Skeletal muscle tissue (tissue), 4 donors: Measurements from ENCODE around the gene PRAC1. TPM values are rescaled to one million over a fixed set of nuclear protein-coding genes. Genes with fewer than 3 reads are reported as not detected.

Source experiments
- H3K27ac ChIP-seq: one replicate; pipeline ENCODE4 v1.7.0; 2013; ENCODE audit warnings: mild to moderate bottlenecking, low read depth, low read length, inconsistent platforms
- H3K27me3 ChIP-seq, 3 donors: one replicate each; pipeline ENCODE4 v1.7.0; 2013; ENCODE audit warnings: low read length in 3 of 3; ENCODE audit not compliant: control insufficient read depth in 3 of 3, insufficient read depth in 3 of 3
- H3K36me3 ChIP-seq, 3 donors: one replicate each; pipeline ENCODE4 v1.7.0; 2013; ENCODE audit warnings: low read length in 3 of 3; ENCODE audit not compliant: control insufficient read depth in 3 of 3, insufficient read depth in 3 of 3
- H3K4me1 ChIP-seq, 3 donors: one replicate each; pipeline ENCODE4 v1.7.0; 2013; ENCODE audit warnings: low read length in 3 of 3, mild to moderate bottlenecking in 3 of 3; ENCODE audit not compliant: control insufficient read depth in 3 of 3, insufficient read depth in 3 of 3
- H3K4me3 ChIP-seq, 3 donors: one replicate each; pipeline ENCODE4 v1.7.0; 2013; ENCODE audit warnings: low read length in 3 of 3
- H3K9ac ChIP-seq, 3 donors: one replicate each; pipeline ENCODE4 v1.7.0; 2013; ENCODE audit warnings: low read length in 3 of 3, mild to moderate bottlenecking in 3 of 3, moderate library complexity in 2 of 3, low read depth in 1 of 3
- H3K9me3 ChIP-seq, 3 donors: one replicate each; pipeline ENCODE4 v1.7.0; 2013; ENCODE audit warnings: low read length in 3 of 3; ENCODE audit not compliant: control insufficient read depth in 3 of 3
- total RNA-seq: library from RNA; depleted of rRNA; stranded (reverse); fragments of >200 nt; gene quantifications from one replicate; pipeline ENCODE4 v1.2.3, GENCODE V29; 2014
- donor health status: Osteomylitis.

The PRAC1 gene
- total RNA-seq: not detected

DNA sequence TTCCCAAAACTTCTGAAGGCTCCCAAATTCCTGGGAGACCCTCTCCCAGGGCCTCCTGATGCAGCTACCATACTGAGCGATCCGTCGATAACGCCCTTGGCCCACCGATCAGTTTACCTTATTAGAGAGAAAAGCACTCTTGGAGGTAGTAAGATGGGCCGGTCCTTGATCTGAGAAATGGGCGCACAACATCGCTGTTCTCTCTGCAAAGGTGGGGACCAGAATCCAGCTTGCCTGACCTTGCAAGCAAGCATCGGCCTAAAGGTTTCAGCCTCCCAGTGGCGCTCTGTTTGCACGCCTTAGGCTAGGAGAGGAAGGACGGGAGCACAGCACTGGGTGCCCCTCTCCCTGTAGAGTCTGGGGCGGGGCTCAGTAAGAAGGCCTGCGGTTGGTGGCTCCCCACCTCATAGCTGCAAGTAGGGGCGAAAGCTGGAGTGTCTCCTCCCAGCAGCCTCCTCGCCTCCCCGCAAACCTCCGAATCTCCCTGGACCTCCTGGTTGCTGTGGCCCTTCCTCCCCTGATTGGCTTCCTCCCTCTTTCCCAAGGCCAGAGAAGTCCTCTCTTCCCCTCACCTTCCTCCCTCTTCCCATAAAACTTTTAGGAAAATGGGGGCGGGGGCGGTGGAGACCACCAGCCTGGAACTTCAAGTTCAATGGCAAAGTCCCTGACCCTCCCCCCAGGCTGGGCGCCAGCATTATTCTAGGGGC is at the start of gene PRAC1:
Gene PRAC1, minus strand, starts transcription at position 318 of the 707 bp plus-strand sequence. Its CDS starts 126 bp downstream, at position 192.
- Histone ChIP-seq H3K9me3 (no peaks in the 10 kb centered on the region), H3K4me3 (no peak within 1 kb of the TSS), H3K4me1 (peaks cover 10 to 33% (median 19%) of the 10 kb centered on the region in 3 donors), H3K27me3 (peaks cover 96 to 98% (median 97%) of the 10 kb centered on the region in 3 donors), H3K36me3 (no peaks in the 10 kb centered on the region), H3K27ac (no peak within 1 kb of the TSS), H3K9ac (no peak within 1 kb of the TSS)

DNA sequence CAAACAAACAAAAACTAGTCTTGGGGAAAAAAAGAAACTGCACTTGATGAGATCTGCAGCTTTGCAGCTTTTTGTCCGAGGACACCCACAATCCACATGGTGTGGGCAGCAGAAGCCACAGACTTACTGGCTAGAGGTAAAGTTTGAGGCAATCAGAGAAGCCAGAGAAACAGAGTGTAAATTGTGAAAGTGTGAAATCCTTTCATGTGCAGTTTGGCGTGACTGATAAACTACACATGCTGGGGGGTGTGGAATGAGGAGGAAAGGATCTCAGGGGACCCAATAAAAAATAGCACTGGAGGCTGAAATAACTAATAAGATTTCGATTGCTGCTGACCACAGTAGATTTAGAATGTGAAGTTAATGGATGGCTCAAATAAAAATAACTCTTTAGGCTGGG is 48.6 kb upstream of the PRAC1 start:
- no peaks in the 10 kb centered on the region for H3K4me1 ChIP-seq
- no peak overlapping the region for H3K4me3 ChIP-seq
- H3K36me3 ChIP-seq: no peaks in the 10 kb centered on the region
- no peak overlapping the region for H3K9ac ChIP-seq
- no peaks in the 10 kb centered on the region for H3K9me3 ChIP-seq
- H3K27me3 ChIP-seq: peaks cover 8 to 22% (median 15%) of the 10 kb centered on the region in 3 donors
- no peak overlapping the region for H3K27ac ChIP-seq

DNA sequence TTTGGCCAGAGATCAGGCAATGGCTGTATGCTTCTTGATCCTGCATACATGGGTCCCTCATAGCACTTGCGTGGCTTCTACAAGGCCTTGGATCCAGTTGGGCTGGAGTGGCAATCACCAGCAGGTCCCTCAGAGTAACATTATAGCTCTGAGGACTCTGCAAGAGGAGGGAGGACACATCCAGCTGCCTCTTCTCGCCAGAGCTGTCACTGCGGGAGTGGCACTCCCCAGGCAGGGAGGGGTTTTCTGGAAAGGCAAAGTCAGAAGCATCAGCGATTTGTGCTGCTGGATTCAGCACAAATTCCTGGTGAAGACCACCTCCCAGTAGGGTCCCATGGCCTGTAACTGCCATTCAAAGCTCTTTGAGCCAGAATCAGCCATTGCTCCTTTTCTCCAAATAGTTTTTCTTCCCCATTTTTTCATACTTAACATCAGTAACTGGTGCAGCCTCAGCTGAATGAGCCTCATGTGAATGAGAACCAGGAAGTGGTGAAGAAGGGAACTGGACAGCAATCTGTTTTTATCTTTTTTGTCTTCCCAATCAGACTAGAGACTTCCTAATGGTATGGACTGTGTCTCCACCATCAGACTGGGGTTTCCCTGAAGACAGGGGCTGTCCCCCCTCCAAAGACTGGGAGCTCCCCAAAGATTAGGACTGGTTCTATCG is 46.8 kb upstream of the PRAC1 start:
- H3K9me3 ChIP-seq: no peaks in the 10 kb centered on the region
- no peaks in the 10 kb centered on the region for H3K36me3 ChIP-seq
- no peak overlapping the region for H3K27ac ChIP-seq
- peaks cover 8 to 30% (median 22%) of the 10 kb centered on the region in 3 donors for H3K27me3 ChIP-seq
- no peak overlapping the region for H3K4me3 ChIP-seq
- H3K9ac ChIP-seq: no peak overlapping the region
- no peaks in the 10 kb centered on the region for H3K4me1 ChIP-seq

DNA sequence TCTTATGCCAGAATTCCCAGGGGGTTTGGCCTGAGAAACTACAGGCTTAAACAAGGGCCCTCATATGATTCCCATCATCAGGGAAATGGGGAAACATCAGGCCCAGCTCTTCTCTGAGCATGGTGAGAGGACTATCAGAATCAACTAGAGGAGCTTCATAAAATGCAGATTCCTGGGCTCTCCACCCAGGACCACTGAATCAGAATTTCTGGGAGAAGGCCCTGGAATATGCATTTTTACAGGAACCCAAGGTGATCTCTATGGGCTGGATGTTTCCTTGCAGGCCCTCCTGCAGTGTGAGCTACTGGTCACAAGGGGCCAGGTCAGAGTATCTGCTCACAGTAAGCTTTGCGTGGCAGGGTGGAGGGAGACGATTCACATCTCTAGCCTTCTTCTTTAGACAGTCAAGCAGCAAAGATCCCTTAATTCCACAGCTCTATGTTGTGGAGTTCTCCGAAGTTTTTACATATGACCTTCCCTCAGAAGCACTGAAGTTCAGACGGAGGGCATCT is 45.0 kb upstream of the PRAC1 start:
- Histone ChIP-seq H3K4me3 (no peak overlapping the region), H3K27ac (no peak overlapping the region), H3K27me3 (peaks cover 15 to 46% (median 32%) of the 10 kb centered on the region in 3 donors), H3K36me3 (no peaks in the 10 kb centered on the region), H3K9ac (no peak overlapping the region), H3K9me3 (no peaks in the 10 kb centered on the region), H3K4me1 (no peaks in the 10 kb centered on the region)

DNA sequence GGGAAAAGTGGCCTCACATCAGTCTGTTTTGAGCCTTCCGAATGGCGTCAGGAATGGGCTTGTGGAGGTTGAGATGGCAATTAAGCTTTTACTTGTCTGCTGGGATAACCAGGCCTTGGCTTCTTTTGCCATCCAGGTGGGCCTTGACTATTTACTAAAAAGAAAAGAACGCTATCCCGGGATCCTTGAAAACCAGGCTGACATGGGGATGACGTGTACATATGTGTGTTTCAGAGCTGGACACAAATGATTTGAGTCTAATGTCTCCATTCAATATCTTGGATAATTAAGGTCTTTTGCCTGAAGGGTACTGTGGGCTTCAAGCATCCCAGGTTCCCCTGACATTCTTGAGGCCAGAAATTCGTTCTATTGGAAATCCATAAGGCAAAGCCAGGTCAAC is 38.8 kb upstream of the PRAC1 start:
- H3K4me3 ChIP-seq: no peak overlapping the region
- no peak overlapping the region for H3K9ac ChIP-seq
- no peaks in the 10 kb centered on the region for H3K9me3 ChIP-seq
- peaks cover 43 to 68% (median 61%) of the 10 kb centered on the region in 3 donors for H3K27me3 ChIP-seq
- no peaks in the 10 kb centered on the region for H3K36me3 ChIP-seq
- H3K4me1 ChIP-seq: no peaks in the 10 kb centered on the region
- H3K27ac ChIP-seq: no peak overlapping the region

DNA sequence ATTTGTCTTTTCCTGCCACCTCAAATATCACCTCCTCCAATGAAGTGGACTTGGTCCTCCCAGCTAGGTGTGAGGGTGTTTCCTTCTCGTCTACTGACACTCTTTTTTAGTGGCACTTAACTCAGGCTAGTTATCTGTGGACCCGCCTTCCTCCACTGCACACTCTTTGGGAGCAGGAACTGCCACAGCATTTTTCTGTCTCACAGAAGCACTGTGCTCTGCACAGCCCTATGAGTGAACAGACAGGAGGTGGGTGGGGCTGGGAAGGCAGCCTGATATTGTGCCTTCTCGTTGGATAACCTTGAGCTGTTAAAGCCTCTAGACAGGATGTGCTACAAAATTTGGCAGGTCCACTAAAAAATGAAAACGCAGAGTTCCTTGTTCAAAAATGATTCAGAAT is 38.1 kb upstream of the PRAC1 start:
- peaks cover 50 to 68% (median 64%) of the 10 kb centered on the region in 3 donors for H3K27me3 ChIP-seq

DNA sequence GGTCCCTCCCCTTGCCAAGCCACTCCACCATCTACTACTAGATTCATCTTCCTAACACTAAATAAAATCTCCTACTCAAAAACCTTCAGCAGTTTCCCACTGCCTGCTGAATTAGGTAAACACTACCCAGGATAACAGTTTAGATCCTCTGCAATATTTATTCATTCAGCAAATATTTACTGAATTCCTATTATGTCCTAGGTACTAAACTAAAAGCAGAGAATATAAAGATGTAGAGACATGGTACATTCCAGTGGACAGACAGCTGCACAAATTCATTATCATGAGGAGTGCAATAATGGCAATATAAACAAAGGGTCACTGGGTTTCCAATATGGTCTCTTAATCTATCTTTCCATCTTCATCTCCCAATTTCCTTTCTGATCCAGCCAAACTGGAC is 37.0 kb upstream of the PRAC1 start:
- no peak overlapping the region for H3K9ac ChIP-seq
- no peaks in the 10 kb centered on the region for H3K9me3 ChIP-seq
- peaks cover 3 to 8% (median 6%) of the 10 kb centered on the region in 3 donors for H3K4me1 ChIP-seq
- no peak overlapping the region for H3K27ac ChIP-seq
- H3K36me3 ChIP-seq: no peaks in the 10 kb centered on the region
- peaks cover 61 to 78% (median 73%) of the 10 kb centered on the region in 3 donors for H3K27me3 ChIP-seq
- H3K4me3 ChIP-seq: no peak overlapping the region

More for the DNA sequence above, 38.1 kb upstream of the PRAC1 start:
- Histone ChIP-seq H3K27ac (no peak overlapping the region), H3K4me3 (no peak overlapping the region), H3K4me1 (no peaks in the 10 kb centered on the region), H3K36me3 (no peaks in the 10 kb centered on the region), H3K9ac (no peak overlapping the region), H3K9me3 (no peaks in the 10 kb centered on the region)

DNA sequence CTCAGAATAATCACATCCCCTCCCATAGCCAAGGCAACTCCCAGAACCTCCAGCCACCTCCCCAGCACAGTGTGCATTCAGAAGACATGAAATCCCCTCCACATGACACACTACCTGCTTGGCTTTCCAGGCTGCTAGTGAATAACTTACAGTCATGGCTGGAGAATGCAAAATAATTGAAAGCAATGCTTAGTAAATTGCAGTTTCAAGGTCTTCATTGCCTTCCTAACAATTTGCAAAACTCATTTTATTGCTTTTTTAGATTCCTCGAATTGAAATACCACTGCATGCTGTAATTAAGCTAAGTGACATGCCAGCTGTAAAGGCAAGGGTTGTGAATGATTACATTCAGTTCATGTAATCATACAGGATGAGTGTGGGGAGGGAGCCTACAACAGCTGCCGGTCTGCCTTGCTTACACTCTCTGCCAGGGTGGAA is 35.2 kb upstream of the PRAC1 start:
- Histone ChIP-seq H3K27me3 (peaks cover 74 to 82% (median 81%) of the 10 kb centered on the region in 3 donors), H3K9ac (no peak overlapping the region), H3K4me1 (peaks cover 3 to 19% (median 18%) of the 10 kb centered on the region in 3 donors), H3K27ac (no peak overlapping the region), H3K9me3 (no peaks in the 10 kb centered on the region), H3K36me3 (no peaks in the 10 kb centered on the region), H3K4me3 (no peak overlapping the region)

DNA sequence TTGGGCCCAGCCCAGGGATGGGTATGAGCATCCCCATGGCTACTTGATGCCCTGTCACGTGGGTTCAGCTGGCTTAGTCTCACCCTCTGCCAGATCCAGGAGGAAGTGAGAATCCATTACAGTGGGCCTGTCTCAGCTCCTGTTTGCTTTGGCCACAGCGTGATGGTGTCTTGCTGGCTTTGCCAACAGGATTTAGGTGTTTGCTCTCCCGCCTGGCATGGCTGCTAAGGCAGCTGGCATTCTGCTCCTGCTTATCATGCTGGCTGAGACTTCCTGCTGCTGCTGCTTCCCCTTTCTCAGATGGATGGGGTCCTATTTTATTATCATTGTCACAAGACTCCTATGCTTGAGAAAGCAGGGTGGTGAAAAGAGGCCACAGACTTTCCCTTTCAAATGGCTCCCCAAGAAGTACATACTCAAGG is 34.5 kb upstream of the PRAC1 start:
- peaks cover 74 to 82% (median 81%) of the 10 kb centered on the region in 3 donors for H3K27me3 ChIP-seq

DNA sequence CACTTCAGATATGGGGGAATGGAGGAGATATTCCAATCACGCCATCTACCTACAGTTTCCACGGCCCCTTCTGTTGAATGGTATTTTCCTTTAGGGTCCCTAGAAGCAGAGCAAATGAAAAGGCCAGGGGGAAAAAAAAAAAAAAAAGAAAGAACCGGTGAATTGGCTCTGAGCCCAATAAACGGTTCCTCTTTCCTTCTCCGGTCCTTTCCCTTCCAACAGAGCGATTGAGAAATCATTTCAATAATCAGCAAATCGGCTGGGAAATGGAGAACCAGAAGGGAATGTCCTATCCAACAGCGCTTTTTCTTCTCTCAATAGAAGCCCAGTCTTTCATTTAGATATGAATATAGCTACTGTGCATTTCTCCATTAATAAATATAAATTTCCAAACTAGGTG is 33.0 kb upstream of the PRAC1 start:
- no peak overlapping the region for H3K9ac ChIP-seq
- H3K4me3 ChIP-seq: no peak overlapping the region
- H3K9me3 ChIP-seq: no peaks in the 10 kb centered on the region
- peaks cover 81 to 84% (median 83%) of the 10 kb centered on the region in 3 donors for H3K27me3 ChIP-seq
- no peaks in the 10 kb centered on the region for H3K36me3 ChIP-seq
- H3K27ac ChIP-seq: no peak overlapping the region
- H3K4me1 ChIP-seq: peaks cover 3 to 19% (median 18%) of the 10 kb centered on the region in 3 donors

More for the DNA sequence above, 34.5 kb upstream of the PRAC1 start:
- H3K27ac ChIP-seq: no peak overlapping the region
- no peaks in the 10 kb centered on the region for H3K9me3 ChIP-seq
- H3K4me1 ChIP-seq: peaks cover 3 to 19% (median 18%) of the 10 kb centered on the region in 3 donors
- H3K9ac ChIP-seq: no peak overlapping the region
- H3K4me3 ChIP-seq: no peak overlapping the region
- H3K36me3 ChIP-seq: no peaks in the 10 kb centered on the region
